ENCODE data around the gene NSUN2. TPM values are rescaled to one million over a fixed set of nuclear protein-coding genes. Genes with fewer than 3 reads are reported as not detected.
"Not testable (repeated sequence)": the region's sequence is repeated elsewhere in the genome, so short reads cannot be mapped to it uniquely, and the experiment has no call there.

NSUN2 gene
- total RNA-seq, 4 donors from 2014 or later, result 38.9 to 51.2 (median 50.6) TPM

- intact Hi-C loops (cut with DNase I; ENCODE audit: low total_unique reads), result no loop called here
These were observed 59.2 kb downstream of the NSUN2 start for GRCh38 chr5:6573651-6574101.

GRCh38 chr5:6572825-6573380 lies 59.9 kb downstream of the NSUN2 start:
- DNase-seq, result no peak
- intact Hi-C loops (cut with DNase I; ENCODE audit: low total_unique reads), result no loop called here
- Histone ChIP-seq H3K9me3 (no peaks in the 10 kb centered on the region), H3K27ac (no peak overlapping the region), H3K4me1 (no peaks in the 10 kb centered on the region), H3K4me3 (no peak overlapping the region), H3K36me3 (no peaks in the 10 kb centered on the region), H3K27me3 (no peaks in the 10 kb centered on the region)
- TF ChIP-seq POLR2A (IDR thresholded peaks at IDR 0.05) (no peak), CTCF (IDR thresholded peaks at IDR 0.05) (no peak)

More at GRCh38 chr5:6573651-6574101, 59.2 kb downstream of the NSUN2 start:
- TF ChIP-seq POLR2A (IDR thresholded peaks at IDR 0.05), result no peak
- no peak for TF ChIP-seq CTCF (IDR thresholded peaks at IDR 0.05)
- H3K9me3 ChIP-seq, result no peaks in the 10 kb centered on the region
- no peaks in the 10 kb centered on the region for H3K4me1 ChIP-seq
- H3K27ac ChIP-seq, result no peak overlapping the region
- DNase-seq, result no peak
- H3K36me3 ChIP-seq, result no peaks in the 10 kb centered on the region
- H3K27me3 ChIP-seq, result no peaks in the 10 kb centered on the region
- H3K4me3 ChIP-seq, result no peak overlapping the region

- no peaks in the 10 kb centered on the region for H3K27me3 ChIP-seq
- H3K36me3 ChIP-seq, result no peaks in the 10 kb centered on the region
- H3K4me3 ChIP-seq, result no peak overlapping the region
- intact Hi-C loops (cut with DNase I; ENCODE audit: low total_unique reads), result no loop called here
- no peak for TF ChIP-seq POLR2A (IDR thresholded peaks at IDR 0.05)
- TF ChIP-seq CTCF (IDR thresholded peaks at IDR 0.05), result no peak
- H3K27ac ChIP-seq, result no peak overlapping the region
- DNase-seq, result no peak
- no peaks in the 10 kb centered on the region for H3K9me3 ChIP-seq
- no peaks in the 10 kb centered on the region for H3K4me1 ChIP-seq
These were observed 60.6 kb downstream of the NSUN2 start for GRCh38 chr5:6572086-6572824.

- H3K9me3 ChIP-seq; intact Hi-C loops (cut with DNase I; ENCODE audit: low total_unique reads); H3K27ac ChIP-seq; DNase-seq; H3K36me3 ChIP-seq; H3K4me3 ChIP-seq; H3K4me1 ChIP-seq; H3K27me3 ChIP-seq: not testable (repeated sequence)
These were observed 61.2 kb downstream of the NSUN2 start for GRCh38 chr5:6571607-6572006.

- intact Hi-C loops (cut with DNase I; ENCODE audit: low total_unique reads), result no loop called here
- no peak for DNase-seq
- no peaks in the 10 kb centered on the region for H3K27me3 ChIP-seq
- no peak overlapping the region for H3K4me3 ChIP-seq
- no peaks in the 10 kb centered on the region for H3K9me3 ChIP-seq
- H3K36me3 ChIP-seq, result no peaks in the 10 kb centered on the region
- no peaks in the 10 kb centered on the region for H3K4me1 ChIP-seq
- TF ChIP-seq POLR2A (IDR thresholded peaks at IDR 0.05) (no peak), CTCF (IDR thresholded peaks at IDR 0.05) (no peak)
- no peak overlapping the region for H3K27ac ChIP-seq
These were observed 62.3 kb downstream of the NSUN2 start for GRCh38 chr5:6570530-6570929.

Data from uterus (tissue), 4 donors.